K562 (cell line): ENCODE data around the gene SYPL2. TPM values are rescaled to one million over a fixed set of nuclear protein-coding genes. Genes with fewer than 3 reads are reported as not detected.

ENCODE experiments used
- ATAC-seq: fragments of 200-7000 bp; cut with Tn5 transposase; 3 replicates; pipeline ENCODE4 v1.9.1; 2020; ENCODE audit warnings: moderate library complexity
- BruUV-seq: library from RNA; stranded (reverse); fragments of 400-500 nt; replicated peaks from 2 replicates; lab custom pipeline; 2021; lab: Mats Ljungman, UMichigan
- CTCF ChIA-PET: fragments of 300-600 bp; formaldehyde crosslinking; extraction: SDS; loops from one replicate; lab custom pipeline; 2021; ENCODE audit warnings: low intra/inter-chr PET ratio; lab: Yijun Ruan, JAX
- POLR2A ChIA-PET: fragments of 300-600, 350-650 bp; sonication (Branson Sonifier 250); formaldehyde crosslinking; extraction: SDS; loops from one replicate; lab custom pipeline; 2021; ENCODE audit warnings: antibody characterized with exemption, inconsistent platforms; lab: Yijun Ruan, JAX
- DNase-seq, 4 experiments: peaks; one replicate each; pipeline versions ENCODE4 v3.0.0 to v3.0.0-alpha.2; 2011 to 2018; ENCODE audit warnings: low spot score in 3 of 4, mixed read lengths in 3 of 4; ENCODE audit errors: extremely low read depth in 1 of 4
- FAIRE-seq: peaks from 2 replicates; lab custom pipeline; 2011; peaks lifted over from hg19 to GRCh38; lab: Jason Lieb, UNC
- H2AFZ ChIP-seq: 2 replicates; pipeline ENCODE4 v1.6.0; 2011; ENCODE audit warnings: low read depth, low read length, control low read depth, inconsistent platforms
- H3K27ac ChIP-seq: fragments of 200-600 bp; 3 replicates; pipeline ENCODE4 v1.8.0; 2011; ENCODE audit warnings: low read depth, mild to moderate bottlenecking, control low read depth, inconsistent platforms, low read length, moderate library complexity, mixed read lengths; ENCODE audit errors: extremely low read depth
- H3K27me3 ChIP-seq, 2 experiments: fragments of 300-600 bp in 1 of 2; 2 replicates in 1 of 2; 3 replicates in 1 of 2; pipeline versions ENCODE4 v1.6.0 to v1.8.0; 2011; ENCODE audit warnings: inconsistent platforms in 2 of 2, low read length in 2 of 2, mild to moderate bottlenecking in 1 of 2, mixed read lengths in 1 of 2, moderate library complexity in 1 of 2; ENCODE audit not compliant: control insufficient read depth in 2 of 2, insufficient read depth in 2 of 2
- H3K36me3 ChIP-seq: fragments of 300-600 bp; 3 replicates; pipeline ENCODE4 v1.8.0; 2011; ENCODE audit warnings: mild to moderate bottlenecking, low read length, inconsistent platforms; ENCODE audit not compliant: control insufficient read depth, insufficient read depth
- H3K4me1 ChIP-seq, 2 experiments: fragments of 200-600 bp in 1 of 2; replicated peaks in 1 of 2; 2 replicates in 1 of 2; 3 replicates in 1 of 2; pipeline versions ENCODE4 v1.5.1 to v1.8.0; 2011; ENCODE audit warnings: inconsistent platforms in 2 of 2, low read length in 2 of 2, mild to moderate bottlenecking in 1 of 2, mixed read lengths in 1 of 2, moderate library complexity in 1 of 2; ENCODE audit not compliant: control insufficient read depth in 2 of 2, insufficient read depth in 2 of 2
- H3K4me2 ChIP-seq: 2 replicates; pipeline ENCODE4 v1.6.1; 2011; ENCODE audit warnings: low read length, control low read depth, inconsistent platforms, mixed read lengths; ENCODE audit not compliant: insufficient read depth
- H3K4me3 ChIP-seq: fragments of 200-600 bp; sonication (generic), shearing (Covaris generic); 2 replicates; pipeline ENCODE4 v1.5.1; 2016; ENCODE audit warnings: control low read depth, inconsistent platforms
- H3K79me2 ChIP-seq: fragments of 200-600 bp; 3 replicates; pipeline ENCODE4 v1.8.0; 2011; ENCODE audit warnings: low read length, inconsistent platforms; ENCODE audit not compliant: control insufficient read depth, insufficient read depth
- H3K9ac ChIP-seq, 2 experiments: 2 replicates each; pipeline versions ENCODE4 v1.6.0 to v1.6.1; 2011; ENCODE audit warnings: low read depth in 2 of 2, low read length in 2 of 2, control low read depth in 1 of 2, inconsistent platforms in 1 of 2, mild to moderate bottlenecking in 1 of 2, mixed read lengths in 1 of 2; ENCODE audit not compliant: insufficient read depth in 1 of 2
- H3K9me1 ChIP-seq: one replicate; pipeline ENCODE4 v1.6.0; 2011; ENCODE audit warnings: inconsistent platforms, mild to moderate bottlenecking, low read length, moderate library complexity; ENCODE audit not compliant: control insufficient read depth, insufficient read depth
- H3K9me3 ChIP-seq: replicated peaks from 2 replicates; pipeline ENCODE4 v1.5.1; 2011; ENCODE audit warnings: low read depth, low read length, inconsistent platforms; ENCODE audit not compliant: control insufficient read depth, insufficient read depth
- H4K20me1 ChIP-seq: replicated peaks from 2 replicates; pipeline ENCODE4 v1.6.1; 2011; ENCODE audit warnings: low read length, inconsistent platforms, mixed read lengths; ENCODE audit not compliant: control insufficient read depth, insufficient read depth
- ELF1 ChIP-seq: fragments of 200-800 bp; sonication (Bioruptor generic); IDR thresholded peaks from 2 replicates; pipeline ENCODE4 v1.6.1; 2016; ENCODE audit warnings: missing genetic modification characterization, missing compliant biosample characterization
- ESRRB ChIP-seq: fragments of 250-450 bp; sonication (Bioruptor Pico); IDR thresholded peaks from 2 replicates; pipeline ENCODE4 v1.5.0; 2020; ENCODE audit warnings: mild to moderate bottlenecking, moderate library complexity, borderline replicate concordance
- MAX ChIP-seq: sonication (generic); formaldehyde crosslinking; IDR thresholded peaks from 2 replicates; pipeline ENCODE4 v1.9.0; 2022; ENCODE audit warnings: mild to moderate bottlenecking, missing genetic modification reagents
- REST ChIP-seq, 2 experiments: fragments of 450-650 bp; formaldehyde crosslinking in 1 of 2; IDR thresholded peaks; 2 replicates each; pipeline versions ENCODE4 v1.4.0 to v1.6.1; 2014 to 2020; ENCODE audit warnings: mild to moderate bottlenecking in 2 of 2, borderline replicate concordance in 1 of 2, low read depth in 1 of 2
- TBP ChIP-seq: optimal IDR thresholded peaks from 2 replicates; pipeline ENCODE3; 2011; ENCODE audit warnings: low read depth, low read length, improper control_type of control experiment
- XRCC4 ChIP-seq: IDR thresholded peaks from one replicate; pipeline ENCODE4 v1.6.1; 2011; ENCODE audit not compliant: insufficient read depth, insufficient read length; ENCODE audit errors: extremely low read depth
- ZSCAN32 ChIP-seq: fragments of 450-650 bp; formaldehyde crosslinking; IDR thresholded peaks from 2 replicates; pipeline ENCODE4 v1.4.0; 2020; ENCODE audit warnings: mild to moderate bottlenecking, moderate library complexity
- WGBS: fragments of 100-300 bp; shearing (Covaris generic); methylation state at CpG from one replicate; pipeline ENCODE4 v1.1.6; 2016; ENCODE audit warnings: low coverage, mixed read lengths; ENCODE audit not compliant: insufficient coverage; ENCODE audit errors: missing lambda C conversion rate; 5-methylcytosine and 5-hydroxymethylcytosine counted together
- in situ Hi-C: fragments of 300-500 bp; cut with MboI; formaldehyde crosslinking; loops from 4 replicates; pipeline ENCODE4 v1.15.0; 2018; ENCODE audit warnings: inconsistent platforms, mixed read lengths
- intact Hi-C: fragments of 100-400 bp; cut with micrococcal nuclease; formaldehyde crosslinking; loops from 2 replicates; pipeline ENCODE4 v1.14.2; 2022
- polyA plus RNA-seq, 8 experiments: library from polyadenylated mRNA; depleted of rRNA in 4 of 8; stranded (reverse) in 5 of 8; unstranded in 3 of 8; fragments of >200 nt; fragmentation: Nextera tagmentation in 2 of 8; fragmentation: Illumina TruSeq in 1 of 8; extraction: Ambion mirVana in 2 of 8; extraction: Trizol in 1 of 8; gene quantifications; 2 replicates each; pipeline versions ENCODE4 v1.2.1 to v1.2.3, GENCODE V29; 2011 to 2014; ENCODE audit warnings: inconsistent platforms in 1 of 8, missing spikeins in 1 of 8
- total RNA-seq, 7 experiments: library from RNA; depleted of rRNA in 6 of 7; stranded (reverse); fragments of >200 nt in 6 of 7; fragmentation: Illumina TruSeq in 2 of 7; extraction: Trizol in 2 of 7; gene quantifications; 2 replicates each; pipeline versions ENCODE4 v1.2.1 to v1.2.3, GENCODE V29; 2011 to 2021; ENCODE audit warnings: low replicate concordance in 1 of 7
- TF ChIP-seq, protein P1 (sequence below): sonication (generic); formaldehyde crosslinking; IDR thresholded peaks from 2 replicates; pipeline ENCODE4 v1.8.1; 2023; ENCODE audit warnings: missing genetic modification reagents, mild to moderate bottlenecking, borderline replicate concordance

SYPL2 gene
- total and polyA plus RNA-seq, 9 of the 15 experiments (the other 6 are each of a cell fraction or from before 2014, with no cell fraction given): 0.03 to 0.20 (median 0.07) TPM; not detected in 2

DNA sequence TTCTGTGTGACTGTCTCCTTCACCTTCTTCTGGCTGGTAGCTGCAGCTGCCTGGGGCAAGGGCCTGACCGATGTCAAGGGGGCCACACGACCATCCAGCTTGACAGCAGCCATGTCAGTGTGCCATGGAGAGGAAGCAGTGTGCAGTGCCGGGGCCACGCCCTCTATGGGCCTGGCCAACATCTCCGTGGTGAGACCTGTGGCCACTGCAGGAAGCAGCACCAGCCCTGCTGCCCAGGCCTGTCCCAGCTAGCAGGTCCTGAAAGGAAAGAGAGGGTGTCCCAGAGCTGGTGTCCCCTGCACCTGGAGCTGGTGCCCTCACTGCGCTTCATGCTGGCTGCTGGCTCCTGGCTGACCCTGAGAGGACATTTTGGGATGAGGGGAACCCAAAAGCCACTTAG, 11.5 kb downstream of the SYPL2 start:
- ChIA-PET CTCF (no interaction called here), POLR2A (interaction anchor here (0.5 to 1.1 kb wide), 3 partner anchors 9 to 125 kb away, joined by 3 to 4 read pairs (median 4); no protein-coding TSS in a partner anchor)
- Histone ChIP-seq H3K9me3 (no peaks in the 10 kb centered on the region), H3K4me1 (peaks cover 7 to 11% of the 10 kb centered on the region in 2 experiments; a peak in 4 of 5 replicates), H3K4me2 (no peak overlapping the region), H3K79me2 (no peaks in the 10 kb centered on the region), H3K4me3 (no peak overlapping the region), H3K36me3 (no peaks in the 10 kb centered on the region), H3K9me1 (no peaks in the 10 kb centered on the region), H2AFZ (no peak overlapping the region; the same call in 1 of the 2 replicates), H3K27me3 (peaks cover 49 to 82% of the 10 kb centered on the region in 2 experiments), H3K9ac (0 out of 4 replicates have a peak overlapping the region, but pooled peaks of 1 of the 2 experiments have one; percentile 10), H3K27ac (no peak overlapping the region), H4K20me1 (0 out of 2 replicates have a peak, but pooled peaks cover 4% of the 10 kb centered on the region)
- in situ Hi-C loops (no loop called here), intact Hi-C loops (no loop called here)
- ATAC-seq (peak; percentile 57), FAIRE-seq (no peak), DNase-seq (peak in 2 of 4 experiments; percentile 39 to 40)
- WGBS: 4% methylated on average over 6 of the region's 6 CpGs
- no peak for TF ChIP-seq TBP
- 0 out of 2 replicates have a peak, but pooled peaks have one; percentile 6 for TF ChIP-seq REST (IDR thresholded peaks at IDR 0.05; ENCODE audit: borderline replicate concordance)
- TF ChIP-seq REST (CRISPR knock-in tag; IDR thresholded peaks at IDR 0.05; ENCODE audit: low read depth): no peak
- 0 out of 2 replicates have a peak, but pooled peaks have one; percentile 10 for TF ChIP-seq MAX (CRISPR knock-in tag)
- no peak for TF ChIP-seq ZSCAN32 (CRISPR knock-in tag)
- no peak for TF ChIP-seq XRCC4
- TF ChIP-seq, protein P1, sequence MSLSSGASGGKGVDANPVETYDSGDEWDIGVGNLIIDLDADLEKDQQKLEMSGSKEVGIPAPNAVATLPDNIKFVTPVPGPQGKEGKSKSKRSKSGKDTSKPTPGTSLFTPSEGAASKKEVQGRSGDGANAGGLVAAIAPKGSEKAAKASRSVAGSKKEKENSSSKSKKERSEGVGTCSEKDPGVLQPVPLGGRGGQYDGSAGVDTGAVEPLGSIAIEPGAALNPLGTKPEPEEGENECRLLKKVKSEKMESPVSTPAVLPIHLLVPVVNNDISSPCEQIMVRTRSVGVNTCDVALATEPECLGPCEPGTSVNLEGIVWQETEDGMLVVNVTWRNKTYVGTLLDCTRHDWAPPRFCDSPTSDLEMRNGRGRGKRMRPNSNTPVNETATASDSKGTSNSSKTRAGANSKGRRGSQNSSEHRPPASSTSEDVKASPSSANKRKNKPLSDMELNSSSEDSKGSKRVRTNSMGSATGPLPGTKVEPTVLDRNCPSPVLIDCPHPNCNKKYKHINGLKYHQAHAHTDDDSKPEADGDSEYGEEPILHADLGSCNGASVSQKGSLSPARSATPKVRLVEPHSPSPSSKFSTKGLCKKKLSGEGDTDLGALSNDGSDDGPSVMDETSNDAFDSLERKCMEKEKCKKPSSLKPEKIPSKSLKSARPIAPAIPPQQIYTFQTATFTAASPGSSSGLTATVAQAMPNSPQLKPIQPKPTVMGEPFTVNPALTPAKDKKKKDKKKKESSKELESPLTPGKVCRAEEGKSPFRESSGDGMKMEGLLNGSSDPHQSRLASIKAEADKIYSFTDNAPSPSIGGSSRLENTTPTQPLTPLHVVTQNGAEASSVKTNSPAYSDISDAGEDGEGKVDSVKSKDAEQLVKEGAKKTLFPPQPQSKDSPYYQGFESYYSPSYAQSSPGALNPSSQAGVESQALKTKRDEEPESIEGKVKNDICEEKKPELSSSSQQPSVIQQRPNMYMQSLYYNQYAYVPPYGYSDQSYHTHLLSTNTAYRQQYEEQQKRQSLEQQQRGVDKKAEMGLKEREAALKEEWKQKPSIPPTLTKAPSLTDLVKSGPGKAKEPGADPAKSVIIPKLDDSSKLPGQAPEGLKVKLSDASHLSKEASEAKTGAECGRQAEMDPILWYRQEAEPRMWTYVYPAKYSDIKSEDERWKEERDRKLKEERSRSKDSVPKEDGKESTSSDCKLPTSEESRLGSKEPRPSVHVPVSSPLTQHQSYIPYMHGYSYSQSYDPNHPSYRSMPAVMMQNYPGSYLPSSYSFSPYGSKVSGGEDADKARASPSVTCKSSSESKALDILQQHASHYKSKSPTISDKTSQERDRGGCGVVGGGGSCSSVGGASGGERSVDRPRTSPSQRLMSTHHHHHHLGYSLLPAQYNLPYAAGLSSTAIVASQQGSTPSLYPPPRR (CRISPR knock-in tag): no peak
- no peak for TF ChIP-seq ESRRB
- TF ChIP-seq ELF1 (tag): no peak
- no TSS peak for BruUV-seq
